GM23338 (cell line): ENCODE measurements around the gene DDR2.

Source experiments
- CREB1 ChIP-seq: fragments of 250-450 bp; sonication (Bioruptor Pico); IDR thresholded peaks from 2 replicates; pipeline ENCODE4 v1.5.0; 2020; ENCODE audit warnings: low read depth, mild to moderate bottlenecking, moderate library complexity
- CTCF ChIP-seq, 2 experiments: fragments of 200-600 bp in 1 of 2; sonication (generic) in 1 of 2; conservative IDR thresholded peaks; 2 replicates each; pipeline versions ENCODE4 v1.5.1 to v1.6.1; 2016 to 2017; ENCODE audit warnings: antibody characterized with exemption in 2 of 2, low read depth in 2 of 2, mild to moderate bottlenecking in 2 of 2, moderate library complexity in 1 of 2
- ETS1 ChIP-seq: IDR thresholded peaks from 2 replicates; pipeline ENCODE4 v1.6.1; 2016; ENCODE audit warnings: antibody characterized with exemption
- EZH2phosphoT487 ChIP-seq: fragments of 200-600 bp; sonication (generic); IDR thresholded peaks from one replicate; pipeline ENCODE4 v1.8.1; 2018; ENCODE audit warnings: antibody characterized with exemption; ENCODE audit not compliant: unreplicated experiment
- POLR2AphosphoS5 ChIP-seq: IDR thresholded peaks from 2 replicates; pipeline ENCODE4 v1.6.1; 2016; ENCODE audit warnings: antibody characterized with exemption, low read depth
- ZNF331 ChIP-seq: fragments of 250-450 bp; sonication (Bioruptor Pico); IDR thresholded peaks from 2 replicates; pipeline ENCODE4 v1.5.0; 2020; ENCODE audit warnings: low read depth, mild to moderate bottlenecking, moderate library complexity

- TF ChIP-seq CTCF (conservative IDR thresholded peaks at IDR 0.05; ENCODE audit: low read depth in 2 of 2) (no peak), ETS1 (no peak), POLR2AphosphoS5 (no peak), ZNF331 (CRISPR knock-in tag) (no peak), EZH2phosphoT487 (no peak), CREB1 (no peak)
Observed at GRCh38 chr1:162688931-162689330, 56.7 kb downstream of the DDR2 start.
